ENCODE measurements around the gene FOSL2.

Gene FOSL2

GRCh38 chr2:28399289-28399688 lies 6.6 kb downstream of the FOSL2 start:
- no peak overlapping the region for H4K8ac ChIP-seq (ENCODE audit: low read depth, low read length)
- no peak overlapping the region for H3K18ac ChIP-seq (ENCODE audit: low read length)
- H3K9ac ChIP-seq (ENCODE audit: low read length), result no peak overlapping the region
- no peak overlapping the region for H3K4me3 ChIP-seq (ENCODE audit: low read length)
- no peak overlapping the region for H2BK120ac ChIP-seq (ENCODE audit: low read depth, low read length)
- no peak overlapping the region for H3K4me2 ChIP-seq (ENCODE audit: low read length)
- H3K4me1 ChIP-seq (ENCODE audit: control insufficient read depth, low read depth, low read length), result no peaks in the 10 kb centered on the region
- H3K4ac ChIP-seq (ENCODE audit: low read depth, low read length), result no peak overlapping the region
- H3K36me3 ChIP-seq (ENCODE audit: control insufficient read depth, insufficient read depth, low read length), result no peaks in the 10 kb centered on the region
- no peak overlapping the region for H4K5ac ChIP-seq (ENCODE audit: low read length)
- no peak overlapping the region for H3K56ac ChIP-seq (ENCODE audit: low read length)
- no peak for DNase-seq
- H3K79me1 ChIP-seq (ENCODE audit: low read length), result no peaks in the 10 kb centered on the region
- no peak overlapping the region for H3K27ac ChIP-seq (ENCODE audit: low read depth, low read length)
- H3K27me3 ChIP-seq (ENCODE audit: insufficient read depth, low read length, poor library complexity), result no peaks in the 10 kb centered on the region
- no CpG with 5 or more reads among the region's 11 CpGs for WGBS (ENCODE audit: extremely low coverage, insufficient coverage, low lambda C conversion rate)
- no peak overlapping the region for H2BK15ac ChIP-seq (replicated peaks; ENCODE audit: low read depth)
- no peaks in the 10 kb centered on the region for H3K79me2 ChIP-seq (ENCODE audit: control insufficient read depth, insufficient read depth, low read length)
- H2AK5ac ChIP-seq (ENCODE audit: low read length), result no peak overlapping the region
- H2BK5ac ChIP-seq (ENCODE audit: low read length), result no peak overlapping the region
- no peak overlapping the region for H3K23ac ChIP-seq (ENCODE audit: low read length)

GRCh38 chr2:28399956-28400355 lies 7.3 kb downstream of the FOSL2 start:
- Histone ChIP-seq H4K5ac (ENCODE audit: low read length) (no peak overlapping the region), H3K18ac (ENCODE audit: low read length) (no peak overlapping the region), H3K4me3 (ENCODE audit: low read length) (no peak overlapping the region), H2BK5ac (ENCODE audit: low read length) (no peak overlapping the region), H2BK15ac (replicated peaks; ENCODE audit: low read depth) (no peak overlapping the region), H2BK120ac (ENCODE audit: low read depth, low read length) (no peak overlapping the region), H3K79me2 (ENCODE audit: control insufficient read depth, insufficient read depth, low read length) (no peaks in the 10 kb centered on the region), H3K9ac (ENCODE audit: low read length) (no peak overlapping the region), H3K56ac (ENCODE audit: low read length) (no peak overlapping the region), H3K23ac (ENCODE audit: low read length) (no peak overlapping the region), H3K4me1 (ENCODE audit: control insufficient read depth, low read depth, low read length) (no peaks in the 10 kb centered on the region), H3K4me2 (ENCODE audit: low read length) (no peak overlapping the region), H4K8ac (ENCODE audit: low read depth, low read length) (no peak overlapping the region), H3K36me3 (ENCODE audit: control insufficient read depth, insufficient read depth, low read length) (no peaks in the 10 kb centered on the region), H2AK5ac (ENCODE audit: low read length) (no peak overlapping the region), H3K4ac (ENCODE audit: low read depth, low read length) (no peak overlapping the region), H3K27ac (ENCODE audit: low read depth, low read length) (no peak overlapping the region), H3K27me3 (ENCODE audit: insufficient read depth, low read length, poor library complexity) (no peaks in the 10 kb centered on the region), H3K79me1 (ENCODE audit: low read length) (no peaks in the 10 kb centered on the region)
- DNase-seq, result no peak
- no CpG with 5 or more reads among the region's 6 CpGs for WGBS (ENCODE audit: extremely low coverage, insufficient coverage, low lambda C conversion rate)

- Histone ChIP-seq H2BK15ac (replicated peaks; ENCODE audit: low read depth) (no peak overlapping the region), H4K5ac (ENCODE audit: low read length) (no peak overlapping the region), H3K4me3 (ENCODE audit: low read length) (no peak overlapping the region), H3K4me1 (ENCODE audit: control insufficient read depth, low read depth, low read length) (no peaks in the 10 kb centered on the region), H3K4ac (ENCODE audit: low read depth, low read length) (no peak overlapping the region), H3K36me3 (ENCODE audit: control insufficient read depth, insufficient read depth, low read length) (no peaks in the 10 kb centered on the region), H3K27me3 (ENCODE audit: insufficient read depth, low read length, poor library complexity) (no peaks in the 10 kb centered on the region), H3K79me1 (ENCODE audit: low read length) (no peaks in the 10 kb centered on the region), H3K23ac (ENCODE audit: low read length) (no peak overlapping the region), H2BK120ac (ENCODE audit: low read depth, low read length) (no peak overlapping the region), H2AK5ac (ENCODE audit: low read length) (no peak overlapping the region), H3K79me2 (ENCODE audit: control insufficient read depth, insufficient read depth, low read length) (no peaks in the 10 kb centered on the region), H3K4me2 (ENCODE audit: low read length) (no peak overlapping the region), H2BK5ac (ENCODE audit: low read length) (no peak overlapping the region), H3K18ac (ENCODE audit: low read length) (no peak overlapping the region), H4K8ac (ENCODE audit: low read depth, low read length) (no peak overlapping the region), H3K56ac (ENCODE audit: low read length) (no peak overlapping the region), H3K9ac (ENCODE audit: low read length) (no peak overlapping the region), H3K27ac (ENCODE audit: low read depth, low read length) (no peak overlapping the region)
- no peak for DNase-seq
- WGBS (ENCODE audit: extremely low coverage, insufficient coverage, low lambda C conversion rate), result no CpG with 5 or more reads among the region's 8 CpGs
Observed at GRCh38 chr2:28400419-28400818, 7.8 kb downstream of the FOSL2 start.

GRCh38 chr2:28400921-28401320 lies 8.3 kb downstream of the FOSL2 start:
- Histone ChIP-seq H3K4me1 (ENCODE audit: control insufficient read depth, low read depth, low read length) (no peaks in the 10 kb centered on the region), H3K4ac (ENCODE audit: low read depth, low read length) (no peak overlapping the region), H3K27ac (ENCODE audit: low read depth, low read length) (no peak overlapping the region), H4K5ac (ENCODE audit: low read length) (no peak overlapping the region), H3K18ac (ENCODE audit: low read length) (no peak overlapping the region), H2BK5ac (ENCODE audit: low read length) (no peak overlapping the region), H4K8ac (ENCODE audit: low read depth, low read length) (no peak overlapping the region), H3K79me2 (ENCODE audit: control insufficient read depth, insufficient read depth, low read length) (no peaks in the 10 kb centered on the region), H2BK15ac (replicated peaks; ENCODE audit: low read depth) (no peak overlapping the region), H3K27me3 (ENCODE audit: insufficient read depth, low read length, poor library complexity) (no peaks in the 10 kb centered on the region), H3K23ac (ENCODE audit: low read length) (no peak overlapping the region), H3K4me3 (ENCODE audit: low read length) (no peak overlapping the region), H3K9ac (ENCODE audit: low read length) (no peak overlapping the region), H2AK5ac (ENCODE audit: low read length) (no peak overlapping the region), H3K4me2 (ENCODE audit: low read length) (no peak overlapping the region), H2BK120ac (ENCODE audit: low read depth, low read length) (no peak overlapping the region), H3K36me3 (ENCODE audit: control insufficient read depth, insufficient read depth, low read length) (no peaks in the 10 kb centered on the region), H3K56ac (ENCODE audit: low read length) (no peak overlapping the region), H3K79me1 (ENCODE audit: low read length) (no peaks in the 10 kb centered on the region)
- WGBS (ENCODE audit: extremely low coverage, insufficient coverage, low lambda C conversion rate), result no CpG with 5 or more reads among the region's 1 CpG
- DNase-seq, result no peak

GRCh38 chr2:28401411-28401810 lies 8.8 kb downstream of the FOSL2 start:
- Histone ChIP-seq H4K5ac (ENCODE audit: low read length) (no peak overlapping the region), H3K79me1 (ENCODE audit: low read length) (no peaks in the 10 kb centered on the region), H2AK5ac (ENCODE audit: low read length) (no peak overlapping the region), H3K4me2 (ENCODE audit: low read length) (no peak overlapping the region), H3K79me2 (ENCODE audit: control insufficient read depth, insufficient read depth, low read length) (no peaks in the 10 kb centered on the region), H4K8ac (ENCODE audit: low read depth, low read length) (no peak overlapping the region), H3K27me3 (ENCODE audit: insufficient read depth, low read length, poor library complexity) (no peaks in the 10 kb centered on the region), H3K36me3 (ENCODE audit: control insufficient read depth, insufficient read depth, low read length) (no peaks in the 10 kb centered on the region), H3K4me1 (ENCODE audit: control insufficient read depth, low read depth, low read length) (no peaks in the 10 kb centered on the region), H3K27ac (ENCODE audit: low read depth, low read length) (no peak overlapping the region), H2BK120ac (ENCODE audit: low read depth, low read length) (no peak overlapping the region), H2BK5ac (ENCODE audit: low read length) (no peak overlapping the region), H3K9ac (ENCODE audit: low read length) (no peak overlapping the region), H3K23ac (ENCODE audit: low read length) (no peak overlapping the region), H3K18ac (ENCODE audit: low read length) (no peak overlapping the region), H3K56ac (ENCODE audit: low read length) (no peak overlapping the region), H3K4me3 (ENCODE audit: low read length) (no peak overlapping the region), H2BK15ac (replicated peaks; ENCODE audit: low read depth) (no peak overlapping the region), H3K4ac (ENCODE audit: low read depth, low read length) (no peak overlapping the region)
- DNase-seq, result no peak
- no CpG with 5 or more reads among the region's 4 CpGs for WGBS (ENCODE audit: extremely low coverage, insufficient coverage, low lambda C conversion rate)

- H3K4me1 ChIP-seq (ENCODE audit: control insufficient read depth, low read depth, low read length), result no peaks in the 10 kb centered on the region
- H3K36me3 ChIP-seq (ENCODE audit: control insufficient read depth, insufficient read depth, low read length), result no peaks in the 10 kb centered on the region
- H3K4me3 ChIP-seq (ENCODE audit: low read length), result no peak overlapping the region
- H3K27ac ChIP-seq (ENCODE audit: low read depth, low read length), result no peak overlapping the region
- no peak overlapping the region for H3K23ac ChIP-seq (ENCODE audit: low read length)
- H2BK120ac ChIP-seq (ENCODE audit: low read depth, low read length), result no peak overlapping the region
- H3K79me2 ChIP-seq (ENCODE audit: control insufficient read depth, insufficient read depth, low read length), result no peaks in the 10 kb centered on the region
- DNase-seq, result no peak
- H3K4me2 ChIP-seq (ENCODE audit: low read length), result no peak overlapping the region
- no peak overlapping the region for H2BK15ac ChIP-seq (replicated peaks; ENCODE audit: low read depth)
- H3K27me3 ChIP-seq (ENCODE audit: insufficient read depth, low read length, poor library complexity), result no peaks in the 10 kb centered on the region
- no peak overlapping the region for H4K8ac ChIP-seq (ENCODE audit: low read depth, low read length)
- WGBS (ENCODE audit: extremely low coverage, insufficient coverage, low lambda C conversion rate), result no CpG with 5 or more reads among the region's 6 CpGs
- H2AK5ac ChIP-seq (ENCODE audit: low read length), result no peak overlapping the region
- no peak overlapping the region for H3K4ac ChIP-seq (ENCODE audit: low read depth, low read length)
- H3K56ac ChIP-seq (ENCODE audit: low read length), result no peak overlapping the region
- no peaks in the 10 kb centered on the region for H3K79me1 ChIP-seq (ENCODE audit: low read length)
- H3K9ac ChIP-seq (ENCODE audit: low read length), result no peak overlapping the region
- H4K5ac ChIP-seq (ENCODE audit: low read length), result no peak overlapping the region
- no peak overlapping the region for H3K18ac ChIP-seq (ENCODE audit: low read length)
- H2BK5ac ChIP-seq (ENCODE audit: low read length), result no peak overlapping the region
Observed at GRCh38 chr2:28401948-28402550, 9.4 kb downstream of the FOSL2 start.
